Activated CD8-positive, alpha-beta T cell treated with anti-CD3 and anti-CD28 coated beads for 36 hours (primary cell): ENCODE measurements around the gene APOC4. TPM values are rescaled to one million over a fixed set of nuclear protein-coding genes. Genes with fewer than 3 reads are reported as not detected.

Experiments
- ATAC-seq: fragments of 200-7000 bp; cut with Tn5 transposase; one replicate; pipeline ENCODE4 v1.10.0; 2021; ENCODE audit warnings: mild to moderate bottlenecking, moderate library complexity
- CTCF ChIA-PET: fragments of 350-600 bp; sonication (Branson Sonifier 250); formaldehyde crosslinking; loops from one replicate; lab custom pipeline; 2021; ENCODE audit warnings: antibody characterized with exemption; lab: Charles Lee
- POLR2A ChIA-PET: fragments of 350-600 bp; sonication (Branson Sonifier 250); formaldehyde crosslinking; loops from one replicate; lab custom pipeline; 2021; ENCODE audit warnings: antibody characterized with exemption; lab: Charles Lee
- DNase-seq: peaks from one replicate; pipeline ENCODE4 v3.0.0-alpha.2; 2020
- H3K27ac Mint-ChIP-seq: one replicate; pipeline ENCODE4 v1.8.0; 2021; ENCODE audit warnings: mild to moderate bottlenecking, mixed read lengths
- H3K27me3 Mint-ChIP-seq: one replicate; pipeline ENCODE4 v1.8.0; 2021; ENCODE audit warnings: mixed read lengths
- H3K36me3 Mint-ChIP-seq: one replicate; pipeline ENCODE4 v1.8.0; 2021; ENCODE audit warnings: low read depth, mixed read lengths
- H3K4me1 Mint-ChIP-seq: one replicate; pipeline ENCODE4 v1.8.0; 2021; ENCODE audit warnings: low read depth, mixed read lengths
- H3K4me3 Mint-ChIP-seq: one replicate; pipeline ENCODE4 v1.8.0; 2021; ENCODE audit warnings: mild to moderate bottlenecking, moderate library complexity, mixed read lengths
- H3K9me3 Mint-ChIP-seq: one replicate; pipeline ENCODE4 v1.8.0; 2021; ENCODE audit warnings: mixed read lengths
- intact Hi-C: fragments of 100-400 bp; cut with micrococcal nuclease; formaldehyde crosslinking; loops from one replicate; pipeline ENCODE4 v1.10.0; 2022
- total RNA-seq, 2 experiments: library from RNA; stranded (reverse); gene quantifications; one replicate each; pipeline ENCODE4 v1.2.3, GENCODE V29; 2021
- TF ChIP-seq, protein P1 (sequence below): fragments of 200-600 bp; IDR thresholded peaks from one replicate; pipeline ENCODE4 v1.8.0; 2022; ENCODE audit warnings: antibody characterized with exemption, mild to moderate bottlenecking

APOC4 gene
- total RNA-seq, 2 experiments from 2014 or later = not detected

DNA sequence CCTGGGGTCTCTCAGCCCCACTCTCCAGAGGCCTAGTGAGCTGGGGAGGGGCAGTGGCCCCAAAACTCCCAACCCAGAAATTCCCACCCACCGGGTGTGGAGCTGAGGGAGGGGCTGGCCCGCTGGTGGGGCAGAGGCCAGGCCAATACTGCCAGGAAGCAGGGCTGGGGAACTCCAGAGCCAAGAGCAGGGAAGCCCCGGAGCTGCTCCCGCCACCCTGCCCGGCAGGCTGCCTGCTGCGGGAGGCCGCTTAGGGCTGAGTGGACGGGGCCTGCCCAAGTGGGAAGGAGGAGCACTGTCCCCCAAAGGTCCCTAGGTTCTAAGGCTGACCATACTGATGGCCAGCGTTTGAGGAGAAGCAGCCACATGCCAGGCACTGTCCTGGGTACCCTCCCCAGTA is 46.2 kb downstream of the APOC4 start:
- H3K27me3 Mint-ChIP-seq = no peaks in the 10 kb centered on the region
- TF ChIP-seq, protein P1, sequence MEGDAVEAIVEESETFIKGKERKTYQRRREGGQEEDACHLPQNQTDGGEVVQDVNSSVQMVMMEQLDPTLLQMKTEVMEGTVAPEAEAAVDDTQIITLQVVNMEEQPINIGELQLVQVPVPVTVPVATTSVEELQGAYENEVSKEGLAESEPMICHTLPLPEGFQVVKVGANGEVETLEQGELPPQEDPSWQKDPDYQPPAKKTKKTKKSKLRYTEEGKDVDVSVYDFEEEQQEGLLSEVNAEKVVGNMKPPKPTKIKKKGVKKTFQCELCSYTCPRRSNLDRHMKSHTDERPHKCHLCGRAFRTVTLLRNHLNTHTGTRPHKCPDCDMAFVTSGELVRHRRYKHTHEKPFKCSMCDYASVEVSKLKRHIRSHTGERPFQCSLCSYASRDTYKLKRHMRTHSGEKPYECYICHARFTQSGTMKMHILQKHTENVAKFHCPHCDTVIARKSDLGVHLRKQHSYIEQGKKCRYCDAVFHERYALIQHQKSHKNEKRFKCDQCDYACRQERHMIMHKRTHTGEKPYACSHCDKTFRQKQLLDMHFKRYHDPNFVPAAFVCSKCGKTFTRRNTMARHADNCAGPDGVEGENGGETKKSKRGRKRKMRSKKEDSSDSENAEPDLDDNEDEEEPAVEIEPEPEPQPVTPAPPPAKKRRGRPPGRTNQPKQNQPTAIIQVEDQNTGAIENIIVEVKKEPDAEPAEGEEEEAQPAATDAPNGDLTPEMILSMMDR = no peak
- peaks cover 9% of the 10 kb centered on the region for H3K36me3 Mint-ChIP-seq
- H3K27ac Mint-ChIP-seq = no peak overlapping the region
- intact Hi-C loops = no loop called here
- POLR2A ChIA-PET = interaction anchor here (2.2 kb wide), 1 partner anchor 13 kb away, joined by 7 read pairs; the partner anchor contains the start of gene RELB
- no peak for ATAC-seq
- H3K4me1 Mint-ChIP-seq = no peaks in the 10 kb centered on the region
- CTCF ChIA-PET = interaction anchor here (0.9 to 1.8 kb wide), 6 partner anchors 12 to 75 kb away, joined by 3 to 13 read pairs (median 4); no protein-coding TSS in a partner anchor
- no peaks in the 10 kb centered on the region for H3K9me3 Mint-ChIP-seq
- DNase-seq = no peak
- no peak overlapping the region for H3K4me3 Mint-ChIP-seq

DNA sequence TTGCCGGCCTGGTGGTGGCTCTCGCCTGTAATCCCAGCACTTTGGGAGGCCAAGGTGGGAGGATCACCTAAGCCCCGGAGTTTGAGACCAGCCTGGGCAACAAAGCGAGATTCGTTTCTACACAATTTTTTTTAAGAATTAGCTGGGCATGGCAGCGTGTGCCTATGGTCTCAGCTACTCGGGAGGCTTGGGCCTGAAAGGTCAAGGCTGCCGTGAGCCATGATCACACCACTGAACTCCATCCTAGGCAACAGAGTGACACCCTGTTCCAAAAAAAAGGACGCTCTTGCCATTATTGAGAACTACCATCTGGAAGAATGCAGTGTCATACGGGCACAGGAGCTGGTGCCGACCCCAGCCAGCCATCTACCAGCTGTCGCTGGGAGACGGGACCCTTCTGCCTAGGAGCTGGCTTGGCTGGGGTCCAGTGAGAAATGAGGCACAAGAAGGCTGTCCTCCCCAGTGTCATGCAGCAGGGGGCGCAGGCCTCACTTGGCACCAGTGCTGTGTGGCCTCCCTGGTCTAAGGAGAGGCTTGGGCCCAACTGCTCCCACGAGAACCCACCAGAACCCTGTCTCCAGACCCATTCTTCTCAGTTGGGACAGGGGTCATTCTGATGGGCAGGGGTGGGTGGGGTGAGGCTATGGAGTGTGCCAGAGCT is 47.0 kb downstream of the APOC4 start:
- H3K4me1 Mint-ChIP-seq = no peaks in the 10 kb centered on the region
- no peak overlapping the region for H3K4me3 Mint-ChIP-seq
- intact Hi-C loops = no loop called here
- H3K27me3 Mint-ChIP-seq = no peaks in the 10 kb centered on the region
- peak overlapping the region; percentile 38 for H3K27ac Mint-ChIP-seq
- ATAC-seq = peak; percentile 96
- ChIA-PET CTCF (interaction anchor here (0.9 to 1.8 kb wide), 12 partner anchors 12 to 190 kb away, joined by 3 to 13 read pairs (median 4); partner anchors contain the start of genes BLOC1S3, RELB and TRAPPC6A), POLR2A (interaction anchor here (2.2 kb wide), 1 partner anchor 12 kb away, joined by 7 read pairs; the partner anchor contains the start of gene RELB)
- peaks cover 9% of the 10 kb centered on the region for H3K36me3 Mint-ChIP-seq
- DNase-seq = peak; percentile 79
- TF ChIP-seq, protein P1 = peak; percentile 50
- no peaks in the 10 kb centered on the region for H3K9me3 Mint-ChIP-seq

DNA sequence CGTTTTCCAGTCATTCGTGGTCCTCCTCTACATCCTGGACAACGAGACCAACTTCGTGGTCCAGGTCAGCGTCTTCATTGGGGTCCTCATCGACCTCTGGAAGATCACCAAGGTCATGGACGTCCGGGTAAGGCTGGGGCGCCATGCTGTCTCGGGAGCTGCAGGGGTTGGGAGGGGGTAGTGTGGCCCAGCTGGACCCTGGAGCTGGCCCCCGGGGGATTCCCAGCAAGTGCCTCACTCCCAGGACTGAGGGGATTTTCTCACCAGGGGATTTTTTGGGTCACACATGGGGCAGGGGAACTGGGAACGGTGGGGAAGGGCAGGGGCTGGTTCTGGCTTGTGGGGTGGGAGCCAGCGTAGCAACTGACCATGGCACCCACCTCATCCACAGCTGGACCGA is 48.4 kb downstream of the APOC4 start:
- ChIA-PET CTCF (interaction anchor here (0.9 kb wide), 1 partner anchor 14 kb away, joined by 3 read pairs; no protein-coding TSS in a partner anchor), POLR2A (interaction anchor here (2.2 kb wide), 1 partner anchor 11 kb away, joined by 7 read pairs; the partner anchor contains the start of gene RELB)
- Mint-ChIP-seq H3K9me3 (no peaks in the 10 kb centered on the region), H3K27me3 (no peaks in the 10 kb centered on the region), H3K36me3 (peaks cover 7% of the 10 kb centered on the region), H3K4me3 (no peak overlapping the region), H3K27ac (no peak overlapping the region), H3K4me1 (no peaks in the 10 kb centered on the region)
- TF ChIP-seq, protein P1 = no peak
- no peak for ATAC-seq
- intact Hi-C loops = no loop called here
- no peak for DNase-seq

DNA sequence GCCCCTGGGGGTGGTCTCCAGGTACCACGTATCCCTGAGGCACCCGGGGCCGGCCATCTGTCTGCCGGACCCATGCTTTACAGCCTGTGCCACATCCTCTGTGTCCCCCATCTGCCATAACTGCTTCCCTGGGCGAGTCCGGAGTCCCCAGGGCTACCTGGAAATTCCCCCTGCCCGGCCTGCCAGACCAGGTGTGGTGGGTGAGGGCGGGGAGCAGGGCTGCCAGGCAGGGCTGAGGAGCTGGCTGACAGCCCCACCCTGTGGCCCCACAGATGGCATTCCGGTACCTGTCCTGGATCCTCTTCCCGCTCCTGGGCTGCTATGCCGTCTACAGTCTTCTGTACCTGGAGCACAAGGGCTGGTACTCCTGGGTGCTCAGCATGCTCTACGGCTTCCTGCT is 48.9 kb downstream of the APOC4 start:
- ChIA-PET CTCF (no interaction called here), POLR2A (interaction anchor here (1.3 kb wide), 1 partner anchor 11 kb away, joined by 4 read pairs; no protein-coding TSS in a partner anchor)
- Mint-ChIP-seq H3K36me3 (peaks cover 7% of the 10 kb centered on the region), H3K4me3 (no peak overlapping the region), H3K27me3 (no peaks in the 10 kb centered on the region), H3K9me3 (no peaks in the 10 kb centered on the region), H3K4me1 (no peaks in the 10 kb centered on the region), H3K27ac (no peak overlapping the region)
- intact Hi-C loops = no loop called here
- TF ChIP-seq, protein P1 = no peak
- no peak for ATAC-seq
- no peak for DNase-seq
